Thoracic aorta (tissue), 2 donors: ENCODE measurements around the gene DSG3. TPM values are rescaled to one million over a fixed set of nuclear protein-coding genes. Genes with fewer than 3 reads are reported as not detected.

Source experiments
- ATAC-seq: fragments of 150-250 bp; one replicate; pipeline ENCODE4 v1.8.0; 2017; ENCODE audit warnings: low read depth; ENCODE audit not compliant: insufficient number of reproducible peaks, low FRiP score
- DNase-seq: peaks from one replicate; pipeline ENCODE4 v3.0.0-alpha.2; 2020; ENCODE audit warnings: low spot score
- H3K27ac ChIP-seq, 2 donors: fragments of 200-600 bp; sonication (generic); 1 replicate in 1 of 2; 2 replicates in 1 of 2; pipeline ENCODE4 v1.5.1; 2016; ENCODE audit warnings: mild to moderate bottlenecking in 2 of 2, moderate library complexity in 2 of 2
- H3K27me3 ChIP-seq: fragments of 200-600 bp; sonication (generic); replicated peaks from 2 replicates; pipeline ENCODE4 v1.6.0; 2016; ENCODE audit warnings: mild to moderate bottlenecking; ENCODE audit not compliant: insufficient read depth
- H3K36me3 ChIP-seq: fragments of 200-600 bp; sonication (generic); one replicate; pipeline ENCODE4 v1.5.1; 2016
- H3K4me1 ChIP-seq, 2 donors: fragments of 200-600 bp; sonication (generic); 1 replicate in 1 of 2; 2 replicates in 1 of 2; pipeline versions ENCODE4 v1.5.1 to v1.6.0; 2016; ENCODE audit warnings: low read depth in 2 of 2, mild to moderate bottlenecking in 1 of 2; ENCODE audit not compliant: control insufficient read depth in 1 of 2
- H3K4me3 ChIP-seq: fragments of 200-600 bp; sonication (generic); 2 replicates; pipeline ENCODE4 v1.5.1; 2016; ENCODE audit warnings: mild to moderate bottlenecking
- H3K9me3 ChIP-seq: fragments of 200-600 bp; sonication (generic); 2 replicates; pipeline ENCODE4 v1.5.1; 2016
- total RNA-seq, 2 donors: library from RNA; depleted of rRNA; stranded (reverse); fragments of >200 nt; gene quantifications; one replicate each; pipeline versions ENCODE4 v1.1.0 to v1.2.3, GENCODE V29; 2016
- TF ChIP-seq, protein P1 (sequence below): fragments of 200-600 bp; sonication (generic); IDR thresholded peaks from one replicate; pipeline ENCODE4 v1.5.1; 2019; ENCODE audit warnings: antibody characterized with exemption

Gene DSG3
- total RNA-seq, 2 donors from 2014 or later, result 0.27 TPM; not detected in 1

DNA sequence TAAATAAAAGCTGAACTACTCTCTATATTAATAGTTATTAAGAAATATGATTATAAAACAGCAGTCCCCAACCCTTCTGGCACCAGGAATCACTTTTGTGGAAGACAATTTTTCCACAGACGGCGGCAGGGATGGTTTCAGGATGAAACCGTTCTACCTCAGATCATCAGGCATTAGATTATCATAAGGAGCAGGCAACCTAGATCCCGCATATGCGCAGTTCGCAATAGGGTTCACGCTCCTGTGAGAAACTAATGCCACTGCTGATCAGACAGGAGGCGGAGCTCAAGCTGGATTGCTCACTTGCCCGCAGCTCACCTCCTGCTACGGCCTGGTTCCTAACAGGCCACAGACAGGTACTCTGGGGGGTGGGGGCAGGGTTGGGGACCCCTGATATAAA, 31.1 kb downstream of the DSG3 start:
- no peaks in the 10 kb centered on the region for H3K36me3 ChIP-seq
- no peaks in the 10 kb centered on the region for H3K4me1 ChIP-seq
- ATAC-seq, result no peak
- no peaks in the 10 kb centered on the region for H3K27me3 ChIP-seq
- no peak overlapping the region for H3K27ac ChIP-seq
- no peak for DNase-seq
- H3K9me3 ChIP-seq, result no peaks in the 10 kb centered on the region
- no peak overlapping the region for H3K4me3 ChIP-seq
- TF ChIP-seq, protein P1, sequence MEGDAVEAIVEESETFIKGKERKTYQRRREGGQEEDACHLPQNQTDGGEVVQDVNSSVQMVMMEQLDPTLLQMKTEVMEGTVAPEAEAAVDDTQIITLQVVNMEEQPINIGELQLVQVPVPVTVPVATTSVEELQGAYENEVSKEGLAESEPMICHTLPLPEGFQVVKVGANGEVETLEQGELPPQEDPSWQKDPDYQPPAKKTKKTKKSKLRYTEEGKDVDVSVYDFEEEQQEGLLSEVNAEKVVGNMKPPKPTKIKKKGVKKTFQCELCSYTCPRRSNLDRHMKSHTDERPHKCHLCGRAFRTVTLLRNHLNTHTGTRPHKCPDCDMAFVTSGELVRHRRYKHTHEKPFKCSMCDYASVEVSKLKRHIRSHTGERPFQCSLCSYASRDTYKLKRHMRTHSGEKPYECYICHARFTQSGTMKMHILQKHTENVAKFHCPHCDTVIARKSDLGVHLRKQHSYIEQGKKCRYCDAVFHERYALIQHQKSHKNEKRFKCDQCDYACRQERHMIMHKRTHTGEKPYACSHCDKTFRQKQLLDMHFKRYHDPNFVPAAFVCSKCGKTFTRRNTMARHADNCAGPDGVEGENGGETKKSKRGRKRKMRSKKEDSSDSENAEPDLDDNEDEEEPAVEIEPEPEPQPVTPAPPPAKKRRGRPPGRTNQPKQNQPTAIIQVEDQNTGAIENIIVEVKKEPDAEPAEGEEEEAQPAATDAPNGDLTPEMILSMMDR, result no peak

DNA sequence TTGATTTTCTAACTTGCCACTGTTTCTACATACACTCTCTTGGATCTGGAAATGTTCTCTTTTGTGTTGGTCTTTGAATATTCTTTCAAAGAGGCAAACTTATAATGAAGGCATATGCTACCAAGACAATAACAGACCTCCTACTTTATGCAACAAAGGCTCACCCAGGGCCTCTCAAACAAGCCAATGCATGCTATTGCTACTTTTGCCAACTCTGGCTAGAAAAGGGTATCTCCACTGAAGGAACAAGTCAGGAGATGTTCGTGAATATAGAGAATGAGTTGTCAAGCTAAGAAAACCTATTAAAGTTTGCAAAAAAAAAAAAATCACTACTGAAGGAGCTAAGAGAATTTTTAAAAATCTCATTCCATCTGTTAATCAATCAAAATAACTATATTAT, 34.5 kb downstream of the DSG3 start:
- no peak for DNase-seq
- H3K4me1 ChIP-seq, result no peaks in the 10 kb centered on the region
- no peak for ATAC-seq
- no peak overlapping the region for H3K4me3 ChIP-seq
- H3K27ac ChIP-seq, result no peak overlapping the region
- TF ChIP-seq, protein P1, result no peak
- no peaks in the 10 kb centered on the region for H3K9me3 ChIP-seq
- no peaks in the 10 kb centered on the region for H3K36me3 ChIP-seq
- H3K27me3 ChIP-seq, result no peaks in the 10 kb centered on the region

DNA sequence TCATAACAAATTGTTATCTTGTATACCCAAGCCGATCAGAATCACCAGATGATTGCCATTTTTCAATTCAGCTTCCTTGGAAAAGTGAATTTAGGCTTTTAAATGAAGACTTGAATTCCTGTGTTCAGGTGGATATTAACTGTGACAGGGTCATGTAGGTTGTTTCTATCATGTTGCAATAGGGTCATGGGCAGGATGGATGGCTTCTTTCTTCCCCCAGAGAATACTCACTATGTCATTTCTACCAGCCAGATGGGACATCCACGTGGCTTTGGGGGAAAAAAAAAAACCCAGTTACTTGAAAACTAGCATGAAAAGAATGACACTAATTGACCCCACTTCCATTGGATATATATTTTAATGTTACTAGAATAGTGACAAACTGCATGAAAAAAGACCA, 35.9 kb downstream of the DSG3 start:
- no peak for DNase-seq
- no peak for ATAC-seq
- no peaks in the 10 kb centered on the region for H3K4me1 ChIP-seq
- no peaks in the 10 kb centered on the region for H3K36me3 ChIP-seq
- no peaks in the 10 kb centered on the region for H3K27me3 ChIP-seq
- H3K4me3 ChIP-seq, result no peak overlapping the region
- TF ChIP-seq, protein P1, result no peak
- no peak overlapping the region for H3K27ac ChIP-seq
- no peaks in the 10 kb centered on the region for H3K9me3 ChIP-seq

DNA sequence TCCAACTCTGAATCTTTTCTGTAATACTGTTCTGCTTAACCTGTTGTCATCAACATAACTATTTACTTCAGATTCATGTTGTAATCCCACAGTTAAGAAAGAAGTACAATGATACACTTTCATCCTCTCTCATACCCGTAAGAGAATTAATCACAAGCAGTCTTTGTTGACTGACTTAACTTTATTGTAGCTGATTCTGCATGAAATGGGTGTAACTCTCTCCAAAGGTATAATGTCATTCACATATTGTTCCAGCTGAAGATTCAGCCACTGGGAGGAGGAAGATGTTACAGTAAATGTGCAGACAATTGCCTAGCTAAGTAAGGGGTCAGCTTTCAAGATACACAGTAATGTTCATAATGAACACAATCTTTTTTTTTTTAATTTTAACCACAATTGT, 36.9 kb downstream of the DSG3 start:
- DNase-seq, result no peak
- Histone ChIP-seq H3K4me1 (no peaks in the 10 kb centered on the region), H3K27me3 (no peaks in the 10 kb centered on the region), H3K4me3 (no peak overlapping the region), H3K27ac (no peak overlapping the region), H3K36me3 (no peaks in the 10 kb centered on the region), H3K9me3 (no peaks in the 10 kb centered on the region)
- TF ChIP-seq, protein P1, result no peak
- no peak for ATAC-seq

DNA sequence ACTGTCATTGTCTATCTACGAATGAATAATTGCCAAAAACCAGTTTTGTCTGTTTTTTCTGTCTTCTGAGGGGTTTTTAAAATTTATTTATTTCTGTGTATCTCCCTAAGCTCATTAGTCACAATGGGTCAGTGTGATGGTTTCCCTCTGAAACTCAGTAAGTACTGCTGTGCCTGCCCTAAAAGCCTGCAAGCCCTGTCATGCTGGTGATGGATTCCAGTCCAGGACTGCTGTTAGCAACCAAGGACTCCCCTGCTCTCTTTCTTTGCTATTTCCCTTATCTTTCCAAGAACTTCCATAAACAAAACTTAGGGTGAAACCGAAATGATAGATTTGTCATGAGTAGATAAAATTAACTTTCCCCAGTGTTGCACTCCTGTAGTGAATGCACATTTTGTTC, 38.6 kb downstream of the DSG3 start:
- Histone ChIP-seq H3K4me3 (no peak overlapping the region), H3K4me1 (no peaks in the 10 kb centered on the region), H3K27me3 (no peaks in the 10 kb centered on the region), H3K9me3 (no peaks in the 10 kb centered on the region), H3K36me3 (no peaks in the 10 kb centered on the region), H3K27ac (no peak overlapping the region)
- ATAC-seq, result no peak
- TF ChIP-seq, protein P1, result no peak
- DNase-seq, result no peak
